BLaER1 (cell line): ENCODE results near the gene SLC23A2.

Experiments used
- H3K27ac ChIP-seq: shearing (Covaris generic); formaldehyde crosslinking; 2 replicates; pipeline ENCODE4 v1.8.1; 2022
- H3K27me3 ChIP-seq: shearing (Covaris generic); formaldehyde crosslinking; 2 replicates; pipeline ENCODE4 v1.8.1; 2022
- H3K36me3 ChIP-seq: shearing (Covaris generic); formaldehyde crosslinking; 2 replicates; pipeline ENCODE4 v1.8.1; 2022
- H3K4me1 ChIP-seq: shearing (Covaris generic); formaldehyde crosslinking; 2 replicates; pipeline ENCODE4 v1.8.1; 2022
- H3K4me2 ChIP-seq: shearing (Covaris generic); formaldehyde crosslinking; 2 replicates; pipeline ENCODE4 v1.8.1; 2022
- H3K4me3 ChIP-seq: shearing (Covaris generic); formaldehyde crosslinking; 2 replicates; pipeline ENCODE4 v1.8.1; 2022
- H3K9ac ChIP-seq: shearing (Covaris generic); formaldehyde crosslinking; 2 replicates; pipeline ENCODE4 v1.8.1; 2022
- H3K9me3 ChIP-seq: shearing (Covaris generic); formaldehyde crosslinking; 2 replicates; pipeline ENCODE4 v1.8.1; 2022
- H4K20me1 ChIP-seq: shearing (Covaris generic); formaldehyde crosslinking; 2 replicates; pipeline ENCODE4 v1.8.1; 2022
- Cebpa-rat ChIP-seq: shearing (Covaris generic); IDR thresholded peaks from 2 replicates; pipeline ENCODE4 v1.8.1; 2022

Gene SLC23A2

DNA sequence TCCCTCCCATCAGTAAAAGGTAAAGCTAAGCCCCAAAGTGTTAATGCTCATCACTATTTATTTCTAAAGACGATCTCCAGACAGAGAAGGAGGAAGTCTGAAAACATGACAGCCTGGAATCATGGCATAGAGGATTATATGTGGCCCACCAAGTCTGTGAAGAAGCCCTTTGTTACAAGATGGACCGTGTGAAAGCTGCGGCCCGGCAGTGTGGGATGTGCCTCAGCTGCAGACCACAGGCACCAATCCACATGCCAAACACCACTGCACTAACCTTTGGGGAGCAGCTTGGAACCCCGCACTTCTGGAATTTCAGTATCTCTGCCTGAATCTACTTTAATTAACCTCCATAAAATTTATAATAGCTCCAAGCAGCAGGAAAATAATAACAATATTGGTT lies 90.4 kb downstream of the SLC23A2 start:
- Histone ChIP-seq H3K9me3 (no peaks in the 10 kb centered on the region), H3K4me3 (no peak overlapping the region), H3K27me3 (no peaks in the 10 kb centered on the region), H3K4me1 (no peaks in the 10 kb centered on the region), H3K36me3 (peaks cover 55% of the 10 kb centered on the region), H4K20me1 (peaks cover 35% of the 10 kb centered on the region; the same call in 1 of the 2 replicates), H3K27ac (no peak overlapping the region), H3K4me2 (no peak overlapping the region), H3K9ac (no peak overlapping the region)
- TF ChIP-seq Cebpa-rat = no peak

DNA sequence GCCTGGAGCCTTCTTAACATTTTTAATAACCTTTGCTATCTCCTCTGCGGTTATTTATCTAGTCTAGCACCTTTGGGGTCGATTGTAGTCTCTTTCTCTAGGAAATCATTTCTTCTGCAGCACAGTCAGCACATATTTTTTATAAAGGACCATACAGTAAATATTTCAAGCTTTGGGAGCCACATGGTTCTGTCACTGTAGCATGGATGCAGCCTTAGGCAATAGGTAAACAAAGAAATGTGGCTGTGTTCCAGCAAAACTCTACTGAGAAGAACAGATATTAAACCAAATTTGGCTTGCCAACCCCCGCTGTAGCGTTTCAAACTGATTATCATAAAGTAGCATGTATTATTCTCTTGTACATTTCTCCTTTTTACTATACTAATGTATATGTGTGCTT lies 95.7 kb downstream of the SLC23A2 start:
- 0 out of 2 replicates have a peak, but pooled peaks cover 15% of the 10 kb centered on the region for H4K20me1 ChIP-seq
- H3K4me1 ChIP-seq = no peaks in the 10 kb centered on the region
- no peak overlapping the region for H3K27ac ChIP-seq
- H3K9ac ChIP-seq = no peak overlapping the region
- H3K9me3 ChIP-seq = no peaks in the 10 kb centered on the region
- no peaks in the 10 kb centered on the region for H3K27me3 ChIP-seq
- TF ChIP-seq Cebpa-rat = no peak
- H3K36me3 ChIP-seq = peaks cover 76% of the 10 kb centered on the region
- no peak overlapping the region for H3K4me2 ChIP-seq
- no peak overlapping the region for H3K4me3 ChIP-seq

DNA sequence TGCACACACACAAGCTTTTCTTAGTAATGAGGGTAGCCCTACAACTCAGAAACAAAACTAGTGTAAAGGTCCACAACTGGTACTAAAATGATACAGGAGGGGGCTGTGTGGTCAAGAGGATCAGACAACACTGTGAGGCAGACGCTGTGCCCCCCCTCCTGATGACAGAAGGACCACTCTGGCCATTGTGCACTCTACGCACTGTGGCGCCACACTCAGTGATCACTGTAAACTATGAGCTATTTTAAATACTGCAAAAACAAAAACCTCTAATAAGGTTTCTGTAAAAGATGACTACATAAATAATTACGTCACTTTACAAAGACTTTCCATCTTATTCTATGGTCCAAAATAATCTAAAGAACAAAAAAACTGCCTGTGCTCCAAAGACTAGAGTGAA lies 96.1 kb downstream of the SLC23A2 start:
- H3K9me3 ChIP-seq = no peaks in the 10 kb centered on the region
- 0 out of 2 replicates have a peak, but pooled peaks cover 15% of the 10 kb centered on the region for H4K20me1 ChIP-seq
- no peak overlapping the region for H3K4me2 ChIP-seq
- H3K36me3 ChIP-seq = peaks cover 76% of the 10 kb centered on the region
- H3K27me3 ChIP-seq = no peaks in the 10 kb centered on the region
- no peak overlapping the region for H3K9ac ChIP-seq
- H3K27ac ChIP-seq = no peak overlapping the region
- no peaks in the 10 kb centered on the region for H3K4me1 ChIP-seq
- TF ChIP-seq Cebpa-rat = no peak
- no peak overlapping the region for H3K4me3 ChIP-seq

DNA sequence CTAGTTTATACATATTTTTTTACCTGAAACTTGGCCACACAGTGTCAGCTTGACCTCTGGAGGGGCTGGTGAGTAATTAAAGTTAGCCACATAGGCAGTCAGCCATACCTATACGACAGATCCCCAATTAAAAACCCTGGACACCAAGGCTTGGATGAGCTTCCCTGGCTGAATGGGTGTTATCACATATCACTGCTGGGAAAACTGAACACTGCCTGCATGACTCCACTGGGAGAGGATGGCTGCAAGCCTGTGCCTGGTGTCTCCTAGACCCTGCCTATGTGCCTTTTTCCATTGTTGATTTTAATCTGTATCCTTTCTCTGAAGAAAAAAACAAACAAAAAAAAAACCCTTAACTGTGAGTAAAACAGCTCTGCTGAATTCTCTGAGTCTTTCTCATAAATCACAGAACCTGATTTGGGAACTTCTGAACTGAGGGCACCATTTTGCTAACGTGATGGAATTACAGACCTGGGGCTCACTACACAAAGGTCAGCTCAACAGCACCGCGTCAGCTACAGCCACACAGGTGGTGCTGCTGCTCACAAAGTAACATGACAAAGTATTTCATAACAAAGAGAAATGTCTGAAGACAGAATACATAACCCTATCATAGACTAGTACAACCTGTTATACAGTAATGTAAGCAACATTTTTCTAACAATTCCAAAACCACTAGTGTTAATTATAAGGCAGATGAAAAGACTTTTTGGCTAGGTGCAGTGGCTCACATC lies 97.0 kb downstream of the SLC23A2 start:
- H3K4me1 ChIP-seq = peaks cover 7% of the 10 kb centered on the region
- H3K27ac ChIP-seq = no peak overlapping the region
- no peak for TF ChIP-seq Cebpa-rat
- H3K36me3 ChIP-seq = peaks cover 77% of the 10 kb centered on the region
- peaks cover 17% of the 10 kb centered on the region; the same call in 1 of the 2 replicates for H4K20me1 ChIP-seq
- no peak overlapping the region for H3K4me3 ChIP-seq
- no peaks in the 10 kb centered on the region for H3K27me3 ChIP-seq
- no peak overlapping the region for H3K9ac ChIP-seq
- no peaks in the 10 kb centered on the region for H3K9me3 ChIP-seq
- H3K4me2 ChIP-seq = no peak overlapping the region

DNA sequence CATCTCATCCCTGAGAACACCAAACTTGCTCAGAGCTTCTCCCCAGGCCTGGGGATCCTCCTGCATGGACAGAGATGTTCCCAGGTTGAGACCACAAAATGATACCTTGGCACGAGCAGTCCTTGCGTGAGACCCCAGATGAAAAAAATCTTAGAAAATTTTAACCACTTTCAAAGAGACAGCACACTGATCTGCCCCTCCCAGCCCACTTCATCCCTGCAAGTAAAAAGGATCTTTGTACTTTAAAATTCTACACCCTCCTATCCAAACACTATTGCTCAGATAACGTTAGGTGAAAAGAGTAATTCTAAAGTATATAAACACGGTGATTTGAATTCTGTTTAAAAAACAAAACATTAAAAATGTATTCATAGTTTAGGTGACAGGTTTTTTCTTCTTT lies 98.5 kb downstream of the SLC23A2 start:
- no peaks in the 10 kb centered on the region for H3K27me3 ChIP-seq
- H4K20me1 ChIP-seq = peaks cover 32% of the 10 kb centered on the region; the same call in 1 of the 2 replicates
- H3K4me2 ChIP-seq = no peak overlapping the region
- TF ChIP-seq Cebpa-rat = no peak
- no peak overlapping the region for H3K27ac ChIP-seq
- peaks cover 83% of the 10 kb centered on the region for H3K36me3 ChIP-seq
- H3K4me1 ChIP-seq = peaks cover 23% of the 10 kb centered on the region
- H3K9me3 ChIP-seq = no peaks in the 10 kb centered on the region
- no peak overlapping the region for H3K4me3 ChIP-seq
- H3K9ac ChIP-seq = no peak overlapping the region

DNA sequence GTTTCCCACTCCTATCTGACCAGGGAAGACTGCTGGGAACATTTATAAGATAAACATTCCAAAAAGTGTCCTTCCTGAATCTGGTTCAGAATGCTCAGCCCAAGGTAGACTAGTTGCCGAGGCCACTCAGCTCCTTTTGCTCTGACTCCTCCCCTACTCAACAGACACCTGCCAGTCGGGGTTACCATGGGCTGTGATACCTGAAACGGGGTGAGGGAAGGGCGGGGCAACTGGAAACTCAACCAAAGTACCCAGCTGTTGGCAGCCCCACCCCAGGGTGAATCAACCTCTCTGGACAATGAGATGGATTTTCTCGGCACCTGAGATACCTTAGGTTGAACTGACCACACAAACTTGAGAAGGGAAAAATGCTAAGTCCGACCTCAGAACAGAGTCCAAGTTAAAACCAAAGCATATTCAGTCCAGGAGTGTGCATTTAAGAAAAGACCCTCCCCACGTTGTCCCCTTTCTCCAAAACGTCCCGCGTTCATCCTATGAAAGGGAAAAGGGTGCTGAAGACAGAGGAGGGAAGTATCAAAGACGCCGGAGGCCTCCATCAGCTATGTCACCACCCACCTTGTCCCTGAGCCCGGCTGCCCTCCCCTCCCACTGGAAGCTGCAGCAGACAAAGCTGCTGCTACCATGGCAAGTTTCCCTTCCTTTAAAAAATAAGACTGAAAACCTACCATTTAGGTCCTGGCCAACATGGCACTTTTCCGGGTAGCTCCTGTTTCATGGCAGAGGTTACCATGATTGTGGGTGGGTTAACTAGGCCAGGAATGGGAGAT lies 100.1 kb downstream of the SLC23A2 start:
- H3K4me3 ChIP-seq = no peak overlapping the region
- H3K9me3 ChIP-seq = no peaks in the 10 kb centered on the region
- H3K27me3 ChIP-seq = no peaks in the 10 kb centered on the region
- H3K27ac ChIP-seq = no peak overlapping the region
- H3K9ac ChIP-seq = no peak overlapping the region
- H3K36me3 ChIP-seq = peaks cover 76% of the 10 kb centered on the region
- H3K4me2 ChIP-seq = no peak overlapping the region
- H4K20me1 ChIP-seq = peaks cover 40% of the 10 kb centered on the region
- peaks cover 38% of the 10 kb centered on the region for H3K4me1 ChIP-seq
- no peak for TF ChIP-seq Cebpa-rat

DNA sequence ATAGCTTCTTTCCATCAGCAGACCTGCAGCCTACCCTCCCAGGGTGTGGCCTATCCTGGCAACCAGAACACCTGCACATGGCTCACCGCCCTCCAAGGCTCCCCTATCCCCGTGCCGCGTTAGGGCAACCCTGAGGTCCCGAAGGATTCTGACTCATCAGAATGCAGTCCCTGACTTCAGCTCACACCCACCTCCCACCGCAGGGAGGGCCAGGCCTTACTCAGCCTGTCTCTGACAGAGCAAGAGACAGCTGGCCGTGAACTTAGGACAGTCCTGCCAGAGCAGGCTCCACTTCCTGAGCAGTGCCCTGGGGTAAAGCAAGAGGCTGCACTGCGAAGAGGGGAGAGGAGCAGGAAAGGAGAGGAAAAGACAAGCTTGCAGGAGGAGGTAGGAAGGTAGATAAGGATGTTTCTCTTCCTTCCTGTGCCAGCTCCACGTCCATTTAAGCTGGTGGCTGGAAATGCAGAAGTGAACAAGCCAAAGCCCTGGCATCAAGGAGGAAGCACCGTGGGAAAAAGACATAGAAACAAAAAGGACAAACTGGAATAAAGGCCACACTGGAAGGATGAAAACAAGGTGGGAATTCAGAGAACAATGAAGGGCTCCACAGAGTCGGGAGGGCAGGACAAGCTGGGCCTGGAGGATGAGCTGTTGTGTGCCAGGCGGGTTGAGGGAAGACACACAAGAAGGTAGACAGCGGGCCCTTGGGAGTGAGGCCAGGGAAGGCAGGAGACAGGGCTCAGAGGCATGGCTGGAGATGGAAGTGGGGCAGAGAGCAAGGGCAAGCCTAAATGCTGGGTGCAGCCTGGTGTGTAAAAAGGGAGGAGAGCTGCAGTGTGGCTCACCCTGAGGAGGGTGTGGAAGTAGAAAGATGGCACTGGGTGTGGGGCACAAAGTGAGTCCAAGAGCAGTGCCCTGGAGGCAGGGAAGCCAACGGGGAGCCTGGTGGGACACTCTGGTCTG lies 102.7 kb downstream of the SLC23A2 start:
- H3K4me3 ChIP-seq = no peak overlapping the region
- peaks cover 52% of the 10 kb centered on the region for H3K36me3 ChIP-seq
- no peak overlapping the region for H3K9ac ChIP-seq
- H3K27ac ChIP-seq = peak overlapping the region; percentile 14; the same call in 1 of the 2 replicates
- peak overlapping the region; percentile 78 for H3K4me2 ChIP-seq
- H3K4me1 ChIP-seq = peaks cover 65% of the 10 kb centered on the region
- no peaks in the 10 kb centered on the region for H3K9me3 ChIP-seq
- no peak for TF ChIP-seq Cebpa-rat
- no peaks in the 10 kb centered on the region for H3K27me3 ChIP-seq
- H4K20me1 ChIP-seq = peaks cover 67% of the 10 kb centered on the region

DNA sequence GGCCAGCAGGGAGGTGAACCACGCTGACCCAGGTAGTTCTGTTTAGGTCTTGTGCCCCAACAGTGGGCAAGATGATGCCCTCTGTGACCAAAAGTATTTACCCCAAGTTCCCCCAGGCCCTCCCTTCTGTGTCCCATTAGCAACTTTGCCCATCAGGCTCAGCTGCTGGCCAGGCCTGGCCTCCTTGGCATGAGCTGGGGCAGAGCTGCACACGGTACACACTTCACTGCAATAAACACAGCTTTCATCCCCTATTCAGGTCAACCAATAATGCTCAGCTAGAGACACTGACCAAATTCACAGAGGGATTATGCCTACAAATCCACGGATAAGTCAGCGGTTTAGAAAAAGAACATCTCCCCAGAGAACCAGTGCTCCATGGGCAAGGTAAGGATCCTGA lies 103.7 kb downstream of the SLC23A2 start:
- peaks cover 70% of the 10 kb centered on the region for H3K4me1 ChIP-seq
- H3K4me3 ChIP-seq = no peak overlapping the region
- peaks cover 65% of the 10 kb centered on the region for H4K20me1 ChIP-seq
- H3K9me3 ChIP-seq = no peaks in the 10 kb centered on the region
- no peak overlapping the region for H3K27ac ChIP-seq
- no peak for TF ChIP-seq Cebpa-rat
- H3K9ac ChIP-seq = no peak overlapping the region
- H3K36me3 ChIP-seq = peaks cover 57% of the 10 kb centered on the region
- H3K4me2 ChIP-seq = peak overlapping the region; percentile 78
- H3K27me3 ChIP-seq = no peaks in the 10 kb centered on the region

DNA sequence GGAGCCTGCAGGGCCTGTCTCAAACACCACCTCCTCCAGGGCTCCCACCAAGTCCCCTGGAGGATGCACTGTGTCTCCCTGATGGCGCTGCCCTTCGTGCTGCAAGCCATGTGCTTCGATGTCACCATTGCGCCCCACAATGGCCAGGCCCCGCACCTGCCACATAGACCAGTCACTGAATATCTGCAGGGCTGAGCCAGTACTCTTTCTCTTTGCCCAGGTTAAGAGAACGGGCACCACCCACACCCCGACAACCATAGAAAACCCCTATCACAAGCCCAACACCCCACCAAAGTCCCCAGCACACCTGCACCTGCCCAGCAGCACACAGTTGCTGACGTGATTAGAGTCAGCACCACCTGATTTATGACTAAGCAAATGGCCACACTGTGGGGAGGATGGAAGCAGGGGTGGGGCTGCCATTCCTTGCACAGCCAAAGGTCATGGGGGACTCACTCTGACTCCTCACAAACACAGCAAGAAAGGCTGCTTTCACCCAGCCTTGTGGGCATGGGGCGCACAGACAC lies 104.3 kb downstream of the SLC23A2 start:
- peaks cover 70% of the 10 kb centered on the region for H3K4me1 ChIP-seq
- H3K9ac ChIP-seq = no peak overlapping the region
- H3K4me2 ChIP-seq = peak overlapping the region; percentile 78
- no peaks in the 10 kb centered on the region for H3K9me3 ChIP-seq
- H3K36me3 ChIP-seq = peaks cover 57% of the 10 kb centered on the region
- H4K20me1 ChIP-seq = peaks cover 60% of the 10 kb centered on the region
- no peak for TF ChIP-seq Cebpa-rat
- H3K27me3 ChIP-seq = no peaks in the 10 kb centered on the region
- no peak overlapping the region for H3K27ac ChIP-seq
- H3K4me3 ChIP-seq = no peak overlapping the region
